ENCODE measurements around the gene TMEM131L.

Gene TMEM131L

DNA sequence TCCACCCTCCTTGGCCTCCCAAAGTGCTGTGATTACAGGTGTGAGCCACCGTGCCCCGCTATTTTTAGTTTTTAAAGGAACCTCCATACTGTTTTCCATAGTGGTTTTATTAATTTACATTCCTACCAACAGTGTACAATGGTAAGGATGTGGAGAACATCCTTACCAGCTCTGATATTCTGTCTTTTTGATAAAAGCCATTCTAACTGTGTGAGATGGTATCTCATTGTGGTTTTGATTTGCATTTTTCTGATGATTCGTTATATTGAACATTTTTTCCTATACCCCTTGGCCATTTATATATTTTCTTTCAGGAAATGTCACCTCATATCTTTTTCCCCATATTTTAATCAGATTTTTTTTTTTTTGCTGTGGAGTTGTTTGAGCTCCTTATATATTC is 203.7 kb downstream of the TMEM131L start:
- no peaks in the 10 kb centered on the region for H3K79me2 ChIP-seq (ENCODE audit: low read length)
- no peak overlapping the region for H2AFZ ChIP-seq (ENCODE audit: low read length)
- H3K9me3 ChIP-seq (replicated peaks; ENCODE audit: insufficient read depth, low read length) = no peaks in the 10 kb centered on the region
- H3K27ac ChIP-seq (ENCODE audit: low read length) = no peak overlapping the region
- H3K4me1 ChIP-seq (ENCODE audit: low read length) = no peaks in the 10 kb centered on the region
- H3K36me3 ChIP-seq (replicated peaks; ENCODE audit: insufficient read depth, low read length) = no peaks in the 10 kb centered on the region
- no peak for DNase-seq
- TF ChIP-seq, protein P1, sequence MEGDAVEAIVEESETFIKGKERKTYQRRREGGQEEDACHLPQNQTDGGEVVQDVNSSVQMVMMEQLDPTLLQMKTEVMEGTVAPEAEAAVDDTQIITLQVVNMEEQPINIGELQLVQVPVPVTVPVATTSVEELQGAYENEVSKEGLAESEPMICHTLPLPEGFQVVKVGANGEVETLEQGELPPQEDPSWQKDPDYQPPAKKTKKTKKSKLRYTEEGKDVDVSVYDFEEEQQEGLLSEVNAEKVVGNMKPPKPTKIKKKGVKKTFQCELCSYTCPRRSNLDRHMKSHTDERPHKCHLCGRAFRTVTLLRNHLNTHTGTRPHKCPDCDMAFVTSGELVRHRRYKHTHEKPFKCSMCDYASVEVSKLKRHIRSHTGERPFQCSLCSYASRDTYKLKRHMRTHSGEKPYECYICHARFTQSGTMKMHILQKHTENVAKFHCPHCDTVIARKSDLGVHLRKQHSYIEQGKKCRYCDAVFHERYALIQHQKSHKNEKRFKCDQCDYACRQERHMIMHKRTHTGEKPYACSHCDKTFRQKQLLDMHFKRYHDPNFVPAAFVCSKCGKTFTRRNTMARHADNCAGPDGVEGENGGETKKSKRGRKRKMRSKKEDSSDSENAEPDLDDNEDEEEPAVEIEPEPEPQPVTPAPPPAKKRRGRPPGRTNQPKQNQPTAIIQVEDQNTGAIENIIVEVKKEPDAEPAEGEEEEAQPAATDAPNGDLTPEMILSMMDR (IDR thresholded peaks at IDR 0.05; ENCODE audit: low read length) = no peak
- TF ChIP-seq EZH2phosphoT487 (IDR thresholded peaks at IDR 0.05; ENCODE audit: low read length) (no peak), EZH2 (optimal IDR thresholded peaks at IDR 0.05; ENCODE audit: low read depth, low read length) (no peak)
- H3K9me2 ChIP-seq (replicated peaks; ENCODE audit: insufficient read depth, low read length) = no peaks in the 10 kb centered on the region
- no peak overlapping the region for H3K9ac ChIP-seq (ENCODE audit: low read length)
- no peaks in the 10 kb centered on the region for H4K20me1 ChIP-seq (ENCODE audit: insufficient read depth, low read length)
- no peaks in the 10 kb centered on the region for H3K27me3 ChIP-seq (replicated peaks; ENCODE audit: insufficient read depth, low read length)
- H3K4me3 ChIP-seq (ENCODE audit: low read length) = no peak overlapping the region
- H3K4me2 ChIP-seq (ENCODE audit: low read depth, low read length) = no peak overlapping the region
- no peaks in the 10 kb centered on the region for H3F3A ChIP-seq (ENCODE audit: insufficient read depth, low read length)

DNA sequence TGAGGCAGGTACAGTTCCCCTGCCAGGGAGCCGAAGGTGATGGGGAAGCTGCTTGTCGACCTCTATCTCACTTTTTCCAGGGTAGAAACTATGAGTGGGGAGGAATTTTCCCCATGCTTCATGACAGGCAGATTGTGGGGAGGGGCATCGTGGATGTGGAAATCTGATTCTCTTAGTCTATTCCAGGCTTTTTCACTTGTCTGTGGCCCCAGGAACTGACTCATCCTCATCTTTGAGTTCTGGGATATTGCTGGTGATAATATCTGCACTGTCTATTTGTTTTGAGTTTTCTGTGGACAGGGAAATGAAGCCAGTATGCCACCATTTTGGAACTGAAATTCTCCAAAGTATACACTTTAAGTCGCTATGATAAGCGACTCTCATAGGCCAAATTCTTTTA is 210.3 kb downstream of the TMEM131L start:
- no peaks in the 10 kb centered on the region for H3K9me3 ChIP-seq (replicated peaks; ENCODE audit: insufficient read depth, low read length)
- H3K36me3 ChIP-seq (replicated peaks; ENCODE audit: insufficient read depth, low read length) = no peaks in the 10 kb centered on the region
- no peaks in the 10 kb centered on the region for H3K79me2 ChIP-seq (ENCODE audit: low read length)
- H3K4me1 ChIP-seq (ENCODE audit: low read length) = no peaks in the 10 kb centered on the region
- DNase-seq = no peak
- no peaks in the 10 kb centered on the region for H4K20me1 ChIP-seq (ENCODE audit: insufficient read depth, low read length)
- no peaks in the 10 kb centered on the region for H3F3A ChIP-seq (ENCODE audit: insufficient read depth, low read length)
- no peak overlapping the region for H3K4me2 ChIP-seq (ENCODE audit: low read depth, low read length)
- TF ChIP-seq EZH2 (optimal IDR thresholded peaks at IDR 0.05; ENCODE audit: low read depth, low read length) = no peak
- TF ChIP-seq EZH2phosphoT487 (IDR thresholded peaks at IDR 0.05; ENCODE audit: low read length) = no peak
- TF ChIP-seq, protein P1 (IDR thresholded peaks at IDR 0.05; ENCODE audit: low read length) = no peak
- no peak overlapping the region for H3K9ac ChIP-seq (ENCODE audit: low read length)
- H3K27me3 ChIP-seq (replicated peaks; ENCODE audit: insufficient read depth, low read length) = no peaks in the 10 kb centered on the region
- H3K27ac ChIP-seq (ENCODE audit: low read length) = no peak overlapping the region
- H2AFZ ChIP-seq (ENCODE audit: low read length) = no peak overlapping the region
- H3K9me2 ChIP-seq (replicated peaks; ENCODE audit: insufficient read depth, low read length) = no peaks in the 10 kb centered on the region
- H3K4me3 ChIP-seq (ENCODE audit: low read length) = no peak overlapping the region

- Histone ChIP-seq H3K36me3 (replicated peaks; ENCODE audit: insufficient read depth, low read length) (no peaks in the 10 kb centered on the region), H2AFZ (ENCODE audit: low read length) (no peak overlapping the region), H3K4me1 (ENCODE audit: low read length) (no peaks in the 10 kb centered on the region), H3K9me3 (replicated peaks; ENCODE audit: insufficient read depth, low read length) (no peaks in the 10 kb centered on the region), H4K20me1 (ENCODE audit: insufficient read depth, low read length) (no peaks in the 10 kb centered on the region), H3F3A (ENCODE audit: insufficient read depth, low read length) (no peaks in the 10 kb centered on the region), H3K4me2 (ENCODE audit: low read depth, low read length) (no peak overlapping the region), H3K27me3 (replicated peaks; ENCODE audit: insufficient read depth, low read length) (no peaks in the 10 kb centered on the region), H3K9me2 (replicated peaks; ENCODE audit: insufficient read depth, low read length) (no peaks in the 10 kb centered on the region), H3K9ac (ENCODE audit: low read length) (no peak overlapping the region), H3K79me2 (ENCODE audit: low read length) (no peaks in the 10 kb centered on the region), H3K27ac (ENCODE audit: low read length) (no peak overlapping the region), H3K4me3 (ENCODE audit: low read length) (no peak overlapping the region)
- no peak for DNase-seq
- TF ChIP-seq EZH2phosphoT487 (IDR thresholded peaks at IDR 0.05; ENCODE audit: low read length) (no peak), EZH2 (optimal IDR thresholded peaks at IDR 0.05; ENCODE audit: low read depth, low read length) (no peak)
- TF ChIP-seq, protein P1 (IDR thresholded peaks at IDR 0.05; ENCODE audit: low read length) = no peak
Measured at GRCh38 chr4:153676984-153677383, 210.8 kb downstream of the TMEM131L start.
